ENCODE results near the gene GPR31.

GPR31 gene

DNA sequence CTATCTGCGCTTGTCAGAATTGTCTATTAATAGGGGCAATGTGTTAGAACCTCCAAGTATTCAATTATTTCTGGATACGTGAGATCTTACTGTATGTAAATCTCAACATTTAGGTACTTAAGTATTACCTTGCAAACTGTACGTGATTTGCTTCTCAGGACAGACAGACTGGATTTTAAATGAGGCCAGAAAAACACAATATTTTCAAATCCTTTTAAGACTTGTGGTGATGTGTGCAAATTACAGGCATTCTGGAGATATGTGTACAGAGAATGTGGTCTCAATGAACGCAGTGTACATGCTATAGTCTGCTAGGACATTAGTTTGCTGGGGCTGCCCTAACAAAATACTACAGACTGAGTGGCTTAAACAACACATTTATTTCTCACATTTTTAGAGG lies 18.0 kb downstream of the GPR31 start:
- no peaks in the 10 kb centered on the region for H3K36me3 ChIP-seq (ENCODE audit: control insufficient read depth, insufficient read depth, low read length)
- peaks cover 2% of the 10 kb centered on the region for H3K9me3 ChIP-seq (ENCODE audit: control insufficient read depth, low read length)
- peaks cover 11% of the 10 kb centered on the region for H3K4me1 ChIP-seq (ENCODE audit: control insufficient read depth, insufficient read depth, low read length, poor library complexity, severe bottlenecking)
- H3K27ac ChIP-seq (ENCODE audit: low read depth, low read length, severe bottlenecking), result no peak overlapping the region
- 80 to 83% methylated on average over 1 of the region's 4 CpGs for WGBS, 2 experiments (ENCODE audit: insufficient coverage in 2 of 2)
- H3K4me3 ChIP-seq (ENCODE audit: extremely low read depth, insufficient read depth, low read length, poor library complexity, severe bottlenecking), result no peak overlapping the region

DNA sequence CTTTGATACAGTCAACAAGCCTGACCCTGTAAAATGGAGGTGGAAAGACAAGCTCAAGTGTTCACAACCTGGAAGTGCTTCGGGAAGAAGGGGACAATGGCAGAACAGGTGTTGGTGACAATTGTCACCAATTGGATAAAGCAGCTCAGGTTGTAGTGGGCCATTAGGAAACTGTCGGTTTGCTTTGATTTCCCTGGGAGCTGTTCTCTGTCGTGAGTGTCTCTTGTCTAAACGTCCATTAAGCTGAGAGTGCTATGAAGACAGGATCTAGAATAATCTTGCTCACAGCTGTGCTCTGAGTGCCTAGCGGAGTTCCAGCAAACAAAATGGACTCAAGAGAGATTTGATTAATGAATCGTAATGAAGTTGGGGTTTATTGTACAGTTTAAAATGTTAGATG lies 19.9 kb downstream of the GPR31 start:
- no peaks in the 10 kb centered on the region for H3K36me3 ChIP-seq (ENCODE audit: control insufficient read depth, insufficient read depth, low read length)
- 97% methylated on average over 4 to 5 of the region's 6 CpGs for WGBS, 2 experiments (ENCODE audit: insufficient coverage in 2 of 2)
- peaks cover 11% of the 10 kb centered on the region for H3K4me1 ChIP-seq (ENCODE audit: control insufficient read depth, insufficient read depth, low read length, poor library complexity, severe bottlenecking)
- no peaks in the 10 kb centered on the region for H3K9me3 ChIP-seq (ENCODE audit: control insufficient read depth, low read length)
- no peak overlapping the region for H3K4me3 ChIP-seq (ENCODE audit: extremely low read depth, insufficient read depth, low read length, poor library complexity, severe bottlenecking)
- no peak overlapping the region for H3K27ac ChIP-seq (ENCODE audit: low read depth, low read length, severe bottlenecking)

DNA sequence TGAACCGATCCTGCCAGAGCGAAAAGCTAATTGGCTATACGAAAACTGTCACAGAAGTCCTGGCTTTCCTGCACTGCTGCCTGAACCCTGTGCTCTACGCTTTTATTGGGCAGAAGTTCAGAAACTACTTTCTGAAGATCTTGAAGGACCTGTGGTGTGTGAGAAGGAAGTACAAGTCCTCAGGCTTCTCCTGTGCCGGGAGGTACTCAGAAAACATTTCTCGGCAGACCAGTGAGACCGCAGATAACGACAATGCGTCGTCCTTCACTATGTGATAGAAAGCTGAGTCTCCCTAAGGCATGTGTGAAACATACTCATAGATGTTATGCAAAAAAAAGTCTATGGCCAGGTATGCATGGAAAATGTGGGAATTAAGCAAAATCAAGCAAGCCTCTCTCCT lies 20.7 kb downstream of the GPR31 start:
- no peak overlapping the region for H3K27ac ChIP-seq (ENCODE audit: low read depth, low read length, severe bottlenecking)
- H3K4me1 ChIP-seq (ENCODE audit: control insufficient read depth, insufficient read depth, low read length, poor library complexity, severe bottlenecking), result peaks cover 11% of the 10 kb centered on the region
- no peaks in the 10 kb centered on the region for H3K36me3 ChIP-seq (ENCODE audit: control insufficient read depth, insufficient read depth, low read length)
- no peak overlapping the region for H3K4me3 ChIP-seq (ENCODE audit: extremely low read depth, insufficient read depth, low read length, poor library complexity, severe bottlenecking)
- no peaks in the 10 kb centered on the region for H3K9me3 ChIP-seq (ENCODE audit: control insufficient read depth, low read length)
- 96 to 97% methylated on average over 7 to 10 of the region's 10 CpGs for WGBS, 2 experiments (ENCODE audit: insufficient coverage in 2 of 2)

DNA sequence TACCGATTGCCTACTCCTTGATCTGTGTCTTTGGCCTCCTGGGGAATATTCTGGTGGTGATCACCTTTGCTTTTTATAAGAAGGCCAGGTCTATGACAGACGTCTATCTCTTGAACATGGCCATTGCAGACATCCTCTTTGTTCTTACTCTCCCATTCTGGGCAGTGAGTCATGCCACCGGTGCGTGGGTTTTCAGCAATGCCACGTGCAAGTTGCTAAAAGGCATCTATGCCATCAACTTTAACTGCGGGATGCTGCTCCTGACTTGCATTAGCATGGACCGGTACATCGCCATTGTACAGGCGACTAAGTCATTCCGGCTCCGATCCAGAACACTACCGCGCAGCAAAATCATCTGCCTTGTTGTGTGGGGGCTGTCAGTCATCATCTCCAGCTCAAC lies 21.4 kb downstream of the GPR31 start:
- H3K4me1 ChIP-seq (ENCODE audit: control insufficient read depth, insufficient read depth, low read length, poor library complexity, severe bottlenecking), result peaks cover 9% of the 10 kb centered on the region
- no peaks in the 10 kb centered on the region for H3K9me3 ChIP-seq (ENCODE audit: control insufficient read depth, low read length)
- H3K27ac ChIP-seq (ENCODE audit: low read depth, low read length, severe bottlenecking), result no peak overlapping the region
- H3K4me3 ChIP-seq (ENCODE audit: extremely low read depth, insufficient read depth, low read length, poor library complexity, severe bottlenecking), result no peak overlapping the region
- WGBS, 2 experiments (ENCODE audit: insufficient coverage in 2 of 2), result 81 to 86% methylated on average over 8 to 11 of the region's 13 CpGs
- H3K36me3 ChIP-seq (ENCODE audit: control insufficient read depth, insufficient read depth, low read length), result no peaks in the 10 kb centered on the region

DNA sequence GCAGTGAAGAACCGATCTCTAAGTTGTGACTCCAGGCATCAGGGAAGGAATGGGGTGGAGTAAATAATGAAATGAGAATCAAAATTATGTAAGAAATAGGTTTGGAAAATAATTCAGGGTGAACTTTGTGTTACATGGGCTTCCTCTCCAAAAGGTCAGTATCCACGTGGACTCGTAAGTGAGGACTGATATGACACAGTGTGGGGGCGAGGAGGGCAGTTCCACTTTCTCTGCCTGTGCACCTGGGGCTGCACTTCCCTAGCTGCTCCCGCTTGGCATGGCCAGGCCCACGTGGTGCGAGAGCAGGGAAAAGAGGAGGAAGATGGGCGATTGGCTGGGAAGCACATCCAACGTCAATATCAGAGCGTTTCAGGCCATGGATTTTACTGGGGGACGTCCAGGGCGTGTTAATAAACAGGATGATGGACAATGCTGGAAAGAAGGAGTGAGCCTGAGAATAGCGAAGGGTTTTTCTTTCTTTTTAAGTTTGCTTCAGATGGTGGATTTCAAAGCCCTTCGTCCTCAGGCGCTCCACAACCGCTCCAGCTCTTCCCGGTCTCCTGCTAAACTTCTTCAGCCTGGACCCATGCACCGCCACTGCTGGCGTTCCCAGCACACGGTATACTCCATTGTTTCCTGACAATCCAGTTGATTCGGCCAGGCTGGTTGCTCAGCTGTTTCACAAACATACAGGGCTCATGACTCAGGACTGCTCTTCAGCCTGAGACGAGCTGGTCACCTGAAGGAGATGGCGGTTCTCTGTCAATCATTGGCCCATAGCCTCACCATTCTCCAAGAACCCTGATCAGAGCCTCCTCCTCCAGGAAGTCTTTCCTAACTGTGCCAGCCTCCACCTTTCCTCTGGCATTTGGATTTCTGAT lies 23.1 kb downstream of the GPR31 start:
- Histone ChIP-seq H3K36me3 (ENCODE audit: control insufficient read depth, insufficient read depth, low read length) (no peaks in the 10 kb centered on the region), H3K4me1 (ENCODE audit: control insufficient read depth, insufficient read depth, low read length, poor library complexity, severe bottlenecking) (no peaks in the 10 kb centered on the region), H3K27ac (ENCODE audit: low read depth, low read length, severe bottlenecking) (no peak overlapping the region), H3K9me3 (ENCODE audit: control insufficient read depth, low read length) (no peaks in the 10 kb centered on the region), H3K4me3 (ENCODE audit: extremely low read depth, insufficient read depth, low read length, poor library complexity, severe bottlenecking) (no peak overlapping the region)
- 85 to 89% methylated on average over 22 to 23 of the region's 23 CpGs for WGBS, 2 experiments (ENCODE audit: insufficient coverage in 2 of 2)

DNA sequence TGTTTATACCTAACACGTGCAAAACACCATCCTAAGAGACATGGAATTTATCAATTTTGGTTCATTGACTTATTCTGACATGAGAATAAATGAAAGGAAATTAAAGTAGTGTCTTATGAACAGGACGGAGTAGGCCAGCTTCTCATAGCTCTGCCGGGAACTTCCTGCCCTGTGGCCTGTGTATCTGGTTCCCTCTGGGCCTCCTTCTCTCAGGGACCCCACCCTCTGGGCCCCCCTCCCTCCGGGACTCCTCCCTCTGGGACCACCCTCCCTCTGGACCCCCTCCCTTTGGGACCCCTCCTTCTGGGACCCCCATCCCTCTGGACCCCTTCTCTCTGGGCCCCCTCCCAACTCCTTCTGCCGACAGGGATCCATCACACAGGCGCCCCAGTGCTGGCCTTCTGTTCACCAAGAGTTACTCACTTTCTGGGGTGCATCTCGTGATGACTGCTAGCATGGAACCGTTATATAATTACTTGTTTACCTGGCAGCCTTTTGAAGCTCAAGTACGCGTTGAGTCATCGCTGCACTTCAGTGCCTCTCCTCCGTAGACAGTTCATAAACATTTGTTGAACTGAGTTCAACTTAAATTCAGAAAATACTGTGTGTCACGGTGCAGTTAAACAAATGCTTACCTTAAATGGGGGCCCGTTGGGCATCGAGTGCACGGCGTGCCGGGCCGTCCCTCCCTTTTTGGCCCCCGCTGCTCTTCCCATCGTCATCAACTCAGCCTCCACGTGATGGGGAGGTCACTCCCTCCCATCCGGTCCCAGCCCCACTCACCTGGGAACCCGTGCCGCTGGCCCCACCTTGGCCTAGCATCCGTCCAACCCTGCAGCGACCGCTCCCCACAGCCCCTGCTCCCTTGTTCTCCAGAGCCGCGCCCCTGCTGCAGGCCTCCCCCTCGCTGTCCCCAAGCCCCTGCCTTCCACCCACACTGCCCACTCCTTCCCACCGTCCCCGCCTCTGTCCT lies 26.8 kb downstream of the GPR31 start:
- no peaks in the 10 kb centered on the region for H3K4me1 ChIP-seq (ENCODE audit: control insufficient read depth, insufficient read depth, low read length, poor library complexity, severe bottlenecking)
- no peak overlapping the region for H3K4me3 ChIP-seq (ENCODE audit: extremely low read depth, insufficient read depth, low read length, poor library complexity, severe bottlenecking)
- H3K27ac ChIP-seq (ENCODE audit: low read depth, low read length, severe bottlenecking), result no peak overlapping the region
- WGBS, 2 experiments (ENCODE audit: insufficient coverage in 2 of 2), result 94 to 95% methylated on average over 25 to 27 of the region's 33 CpGs
- H3K36me3 ChIP-seq (ENCODE audit: control insufficient read depth, insufficient read depth, low read length), result no peaks in the 10 kb centered on the region
- no peaks in the 10 kb centered on the region for H3K9me3 ChIP-seq (ENCODE audit: control insufficient read depth, low read length)

DNA sequence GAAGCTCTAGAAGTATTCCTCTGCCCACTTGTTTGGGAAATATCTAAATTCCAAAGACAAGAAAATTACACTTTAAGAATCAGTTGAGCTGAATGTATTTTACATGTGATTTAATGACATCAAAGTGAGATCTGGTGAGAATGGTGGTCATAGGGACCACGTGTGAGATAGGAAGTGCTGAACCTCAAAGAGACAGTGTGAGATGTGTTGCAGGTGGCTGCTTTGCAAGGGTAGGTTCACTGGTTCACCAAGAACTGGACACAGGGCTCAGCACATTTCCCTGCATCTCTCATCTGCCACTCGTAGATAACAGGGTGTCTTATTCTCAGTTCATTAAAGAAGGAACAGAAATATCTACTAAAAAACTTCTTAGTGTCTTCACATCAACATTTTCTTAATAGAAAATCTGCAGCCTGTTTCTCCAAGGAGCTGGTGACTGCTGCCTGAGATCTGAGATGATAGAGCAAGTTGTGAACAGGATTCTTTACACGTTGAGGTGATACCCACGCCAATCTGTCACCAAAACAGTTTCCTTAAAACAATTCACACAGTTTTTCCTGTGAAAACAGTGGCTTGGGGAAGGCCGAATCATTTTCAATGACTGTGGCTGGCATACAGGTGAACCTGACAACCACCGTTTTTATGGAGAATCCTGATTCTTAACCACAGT lies 27.6 kb downstream of the GPR31 start:
- H3K4me3 ChIP-seq (ENCODE audit: extremely low read depth, insufficient read depth, low read length, poor library complexity, severe bottlenecking), result no peak overlapping the region
- no peaks in the 10 kb centered on the region for H3K9me3 ChIP-seq (ENCODE audit: control insufficient read depth, low read length)
- H3K27ac ChIP-seq (ENCODE audit: low read depth, low read length, severe bottlenecking), result no peak overlapping the region
- H3K4me1 ChIP-seq (ENCODE audit: control insufficient read depth, insufficient read depth, low read length, poor library complexity, severe bottlenecking), result no peaks in the 10 kb centered on the region
- WGBS, 2 experiments (ENCODE audit: insufficient coverage in 2 of 2), result 69 to 70% methylated on average over 1 to 3 of the region's 6 CpGs
- no peaks in the 10 kb centered on the region for H3K36me3 ChIP-seq (ENCODE audit: control insufficient read depth, insufficient read depth, low read length)

DNA sequence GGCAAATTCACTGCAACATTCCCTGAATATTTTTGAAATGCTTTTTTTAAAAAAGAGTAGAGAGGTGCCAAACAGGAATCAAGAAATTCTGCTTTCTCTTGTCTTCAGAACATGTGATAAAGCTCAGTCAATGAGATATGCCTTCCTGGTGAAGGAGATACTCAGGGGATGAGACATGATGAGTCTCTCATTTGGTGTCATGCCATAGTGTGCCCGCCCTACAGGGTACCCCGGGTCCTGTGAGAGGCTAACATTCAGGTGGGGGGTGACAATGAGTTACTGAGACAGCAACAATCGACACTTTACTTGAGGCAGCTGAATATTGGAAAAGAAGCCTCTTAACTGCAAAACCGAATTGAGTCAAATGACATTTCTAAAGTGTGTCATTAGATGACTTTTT lies 28.2 kb downstream of the GPR31 start:
- Histone ChIP-seq H3K27ac (ENCODE audit: low read depth, low read length, severe bottlenecking) (no peak overlapping the region), H3K36me3 (ENCODE audit: control insufficient read depth, insufficient read depth, low read length) (no peaks in the 10 kb centered on the region), H3K4me3 (ENCODE audit: extremely low read depth, insufficient read depth, low read length, poor library complexity, severe bottlenecking) (no peak overlapping the region), H3K4me1 (ENCODE audit: control insufficient read depth, insufficient read depth, low read length, poor library complexity, severe bottlenecking) (no peaks in the 10 kb centered on the region), H3K9me3 (ENCODE audit: control insufficient read depth, low read length) (no peaks in the 10 kb centered on the region)
- WGBS, 2 experiments (ENCODE audit: insufficient coverage in 2 of 2), result 82 to 87% methylated on average over 3 to 4 of the region's 4 CpGs

DNA sequence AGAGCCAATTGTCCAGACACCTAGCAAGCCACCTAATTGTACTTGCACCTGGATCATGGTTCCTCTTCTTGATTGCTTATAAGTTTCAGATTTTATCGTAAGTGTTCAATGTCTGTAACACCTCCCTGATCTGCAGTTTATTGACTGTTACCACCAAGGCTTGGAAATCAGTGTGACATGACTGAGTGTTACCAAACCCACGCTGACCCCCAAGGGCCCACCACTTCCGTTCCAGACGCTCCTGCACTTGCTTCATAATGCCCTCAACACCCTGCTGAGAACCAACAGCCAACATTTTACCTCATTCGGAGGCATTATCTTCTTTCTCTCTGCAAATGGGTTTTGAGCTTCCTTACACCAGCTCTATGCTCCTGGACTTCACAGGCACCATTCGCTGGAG lies 28.6 kb downstream of the GPR31 start:
- Histone ChIP-seq H3K9me3 (ENCODE audit: control insufficient read depth, low read length) (no peaks in the 10 kb centered on the region), H3K4me1 (ENCODE audit: control insufficient read depth, insufficient read depth, low read length, poor library complexity, severe bottlenecking) (no peaks in the 10 kb centered on the region), H3K27ac (ENCODE audit: low read depth, low read length, severe bottlenecking) (no peak overlapping the region), H3K4me3 (ENCODE audit: extremely low read depth, insufficient read depth, low read length, poor library complexity, severe bottlenecking) (no peak overlapping the region), H3K36me3 (ENCODE audit: control insufficient read depth, insufficient read depth, low read length) (no peaks in the 10 kb centered on the region)
- WGBS, 2 experiments (ENCODE audit: insufficient coverage in 2 of 2), result 82 to 83% methylated on average over 5 of the region's 6 CpGs

DNA sequence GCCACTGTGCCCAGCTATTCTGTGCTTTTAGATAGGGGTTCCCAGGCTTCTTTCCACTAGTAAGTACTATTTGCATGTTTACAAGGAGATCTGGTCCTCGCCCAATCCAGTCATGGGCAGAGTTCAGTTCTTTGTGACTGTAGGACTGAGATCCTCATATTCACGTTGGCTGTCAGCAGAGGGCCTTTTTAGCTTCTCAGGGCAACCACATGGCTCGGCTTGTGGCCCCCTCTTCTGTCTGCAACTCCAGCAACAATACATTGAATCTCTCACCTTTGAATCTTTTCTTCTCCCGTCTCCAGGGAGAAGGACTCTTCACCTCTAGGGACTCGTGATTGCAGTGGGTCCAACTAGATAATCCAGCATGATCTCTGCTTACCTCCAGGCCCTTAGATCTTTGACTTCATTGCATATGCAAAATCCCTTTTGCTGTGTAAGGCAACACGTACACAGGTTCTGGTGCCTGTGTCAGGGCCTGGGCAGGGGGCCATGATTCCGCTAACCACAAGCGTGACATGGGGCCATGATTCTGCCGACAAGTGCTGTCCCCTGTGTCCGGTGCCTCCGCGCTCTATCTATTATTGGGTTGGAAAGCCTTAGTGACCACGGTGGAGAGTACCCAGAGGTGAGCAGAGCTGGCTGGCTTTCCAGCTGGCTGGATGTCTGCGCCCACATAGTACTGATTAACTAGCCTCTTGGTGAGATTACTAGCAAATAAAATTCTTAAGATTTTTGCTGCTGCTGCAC lies 29.8 kb downstream of the GPR31 start:
- Histone ChIP-seq H3K4me3 (ENCODE audit: extremely low read depth, insufficient read depth, low read length, poor library complexity, severe bottlenecking) (no peak overlapping the region), H3K4me1 (ENCODE audit: control insufficient read depth, insufficient read depth, low read length, poor library complexity, severe bottlenecking) (no peaks in the 10 kb centered on the region), H3K36me3 (ENCODE audit: control insufficient read depth, insufficient read depth, low read length) (no peaks in the 10 kb centered on the region), H3K9me3 (ENCODE audit: control insufficient read depth, low read length) (no peaks in the 10 kb centered on the region), H3K27ac (ENCODE audit: low read depth, low read length, severe bottlenecking) (no peak overlapping the region)
- 88 to 94% methylated on average over 8 to 14 of the region's 14 CpGs for WGBS, 2 experiments (ENCODE audit: insufficient coverage in 2 of 2)

All from mesodermal cell (in vitro differentiated cells).